BJ (cell line): ENCODE data around the gene PPM1B. TPM values are rescaled to one million over a fixed set of nuclear protein-coding genes. Genes with fewer than 3 reads are reported as not detected.

Experiments used
- CTCF ChIA-PET: fragments of 350-600 bp; formaldehyde crosslinking; extraction: SDS; loops from one replicate; lab custom pipeline; 2021; ENCODE audit warnings: antibody characterized with exemption, inconsistent platforms; lab: Yijun Ruan, JAX
- POLR2A ChIA-PET: fragments of 300-600 bp; sonication (Branson Sonifier 250); formaldehyde crosslinking; extraction: SDS; loops from one replicate; lab custom pipeline; 2021; ENCODE audit warnings: antibody characterized with exemption; lab: Charles Lee
- DNase-seq: peaks from one replicate; pipeline ENCODE4 v3.0.0-alpha.2; 2011; ENCODE audit warnings: low read depth
- H3K27me3 ChIP-seq: 2 replicates; pipeline ENCODE4 v1.6.0; 2011; ENCODE audit warnings: low read length; ENCODE audit not compliant: control insufficient read depth, insufficient read depth
- H3K36me3 ChIP-seq: 2 replicates; pipeline ENCODE4 v1.5.1; 2011; ENCODE audit warnings: low read length; ENCODE audit not compliant: control insufficient read depth, insufficient read depth
- H3K4me3 ChIP-seq: 2 replicates; pipeline ENCODE4 v1.5.1; 2011; ENCODE audit warnings: low read depth, mild to moderate bottlenecking, control low read depth, low read length
- polyA plus RNA-seq: library from polyadenylated mRNA; depleted of rRNA; stranded (reverse); fragments of >200 nt; gene quantifications from 2 replicates; pipeline ENCODE4 v1.2.3, GENCODE V29; 2011
- TF ChIP-seq, protein P1 (sequence below): IDR thresholded peaks from 2 replicates; pipeline ENCODE4 v1.5.1; 2011; ENCODE audit warnings: low read depth, mild to moderate bottlenecking, control low read depth, inconsistent platforms, low read length, moderate library complexity; ENCODE audit not compliant: insufficient read depth

Gene PPM1B
- polyA plus RNA-seq, 1 experiment, result 8.2 TPM

DNA sequence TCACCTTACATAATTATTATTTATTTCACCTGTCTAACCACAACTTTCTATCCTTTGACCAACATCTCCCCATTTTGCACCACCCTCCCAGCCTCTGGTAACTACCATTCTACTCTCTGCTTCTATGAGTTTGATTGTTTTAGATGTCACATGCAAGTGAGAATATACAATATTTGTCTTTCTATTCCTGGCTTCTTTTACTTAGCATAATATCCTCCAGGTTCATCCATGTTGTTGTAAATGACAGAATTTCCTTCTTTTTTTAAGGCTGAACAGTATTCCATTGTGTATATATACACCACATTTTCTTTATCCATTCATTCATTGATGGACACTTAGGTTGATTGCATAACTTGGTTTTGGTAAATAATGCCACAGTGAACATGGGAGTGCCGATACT lies 24.0 kb downstream of the PPM1B start:
- CTCF ChIA-PET, result interaction anchor here (1.5 kb wide), 1 partner anchor 9 kb away, joined by 4 read pairs; no protein-coding TSS in a partner anchor
- TF ChIP-seq, protein P1, sequence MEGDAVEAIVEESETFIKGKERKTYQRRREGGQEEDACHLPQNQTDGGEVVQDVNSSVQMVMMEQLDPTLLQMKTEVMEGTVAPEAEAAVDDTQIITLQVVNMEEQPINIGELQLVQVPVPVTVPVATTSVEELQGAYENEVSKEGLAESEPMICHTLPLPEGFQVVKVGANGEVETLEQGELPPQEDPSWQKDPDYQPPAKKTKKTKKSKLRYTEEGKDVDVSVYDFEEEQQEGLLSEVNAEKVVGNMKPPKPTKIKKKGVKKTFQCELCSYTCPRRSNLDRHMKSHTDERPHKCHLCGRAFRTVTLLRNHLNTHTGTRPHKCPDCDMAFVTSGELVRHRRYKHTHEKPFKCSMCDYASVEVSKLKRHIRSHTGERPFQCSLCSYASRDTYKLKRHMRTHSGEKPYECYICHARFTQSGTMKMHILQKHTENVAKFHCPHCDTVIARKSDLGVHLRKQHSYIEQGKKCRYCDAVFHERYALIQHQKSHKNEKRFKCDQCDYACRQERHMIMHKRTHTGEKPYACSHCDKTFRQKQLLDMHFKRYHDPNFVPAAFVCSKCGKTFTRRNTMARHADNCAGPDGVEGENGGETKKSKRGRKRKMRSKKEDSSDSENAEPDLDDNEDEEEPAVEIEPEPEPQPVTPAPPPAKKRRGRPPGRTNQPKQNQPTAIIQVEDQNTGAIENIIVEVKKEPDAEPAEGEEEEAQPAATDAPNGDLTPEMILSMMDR, result no peak
- no peak for DNase-seq
- POLR2A ChIA-PET, result no interaction called here
- Histone ChIP-seq H3K36me3 (no peaks in the 10 kb centered on the region), H3K27me3 (no peaks in the 10 kb centered on the region), H3K4me3 (no peak overlapping the region)

DNA sequence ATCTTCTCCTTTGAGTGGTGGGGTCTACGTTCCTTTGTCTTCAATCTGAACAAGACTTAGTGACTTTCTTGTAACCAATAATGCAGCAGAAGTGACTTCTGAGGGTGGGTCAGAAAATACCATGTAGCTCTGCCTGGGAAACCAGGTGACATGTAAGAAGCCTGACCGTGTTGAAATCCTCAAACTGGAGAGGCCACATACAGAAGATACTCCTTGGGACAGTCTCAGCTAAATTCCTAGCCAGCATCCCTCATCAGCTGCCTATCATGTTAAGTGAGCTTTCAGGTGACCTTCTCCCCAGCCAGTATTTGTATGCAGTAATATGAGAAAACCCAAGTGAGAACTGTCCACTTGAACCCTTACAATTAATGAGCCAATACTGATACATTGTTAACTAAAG lies 27.0 kb downstream of the PPM1B start:
- CTCF ChIA-PET, result interaction anchor here (0.7 kb wide), 1 partner anchor 109 kb away, joined by 4 read pairs; no protein-coding TSS in a partner anchor
- Histone ChIP-seq H3K4me3 (no peak overlapping the region), H3K36me3 (no peaks in the 10 kb centered on the region), H3K27me3 (no peaks in the 10 kb centered on the region)
- TF ChIP-seq, protein P1, result no peak
- no peak for DNase-seq
- POLR2A ChIA-PET, result no interaction called here

DNA sequence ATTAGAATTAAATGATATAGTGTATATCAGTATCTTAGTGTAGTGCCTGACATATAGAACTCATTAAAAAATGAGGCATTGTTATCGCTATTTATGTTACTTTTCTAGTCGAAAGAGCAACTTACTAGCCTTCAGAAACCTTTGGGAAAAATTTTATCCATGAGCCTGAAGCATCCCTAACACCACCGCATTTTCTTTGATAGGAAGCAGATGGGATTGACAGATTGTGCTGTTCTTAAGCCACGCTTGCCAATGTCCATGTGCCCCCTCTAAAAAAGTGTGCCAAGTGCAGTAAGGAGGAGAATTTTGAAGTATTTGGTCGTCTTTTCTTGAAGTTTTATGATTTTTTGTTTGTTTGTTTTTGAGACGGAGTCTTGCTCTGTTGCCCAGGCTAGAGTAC lies 29.1 kb downstream of the PPM1B start:
- ChIA-PET CTCF (no interaction called here), POLR2A (no interaction called here)
- no peaks in the 10 kb centered on the region for H3K27me3 ChIP-seq
- TF ChIP-seq, protein P1, result no peak
- H3K4me3 ChIP-seq, result no peak overlapping the region
- H3K36me3 ChIP-seq, result no peaks in the 10 kb centered on the region
- DNase-seq, result no peak

DNA sequence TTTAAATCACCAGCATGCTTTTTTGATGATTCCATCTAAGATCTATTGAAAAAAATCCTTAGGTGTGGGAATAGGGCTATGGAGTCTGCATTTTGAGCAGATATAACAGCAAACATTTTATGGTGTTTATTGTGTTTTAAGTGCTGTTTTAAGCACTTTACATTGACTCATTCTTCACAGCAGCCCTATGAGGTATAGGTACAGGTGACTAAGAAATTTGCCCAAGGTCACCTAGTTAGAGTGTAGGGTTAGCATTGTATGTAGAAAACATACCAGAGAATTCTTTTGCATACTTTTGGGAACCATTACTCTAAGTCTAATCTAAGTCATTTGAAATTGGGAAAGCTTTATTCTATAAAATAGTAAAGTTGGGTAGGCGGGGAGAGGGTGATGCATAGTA lies 31.3 kb downstream of the PPM1B start:
- CTCF ChIA-PET, result no interaction called here
- H3K36me3 ChIP-seq, result no peaks in the 10 kb centered on the region
- TF ChIP-seq, protein P1, result no peak
- no peak overlapping the region for H3K4me3 ChIP-seq
- POLR2A ChIA-PET, result interaction anchor here (0.6 kb wide), 2 partner anchors 27 to 57 kb away, joined by 3 to 18 read pairs; no protein-coding TSS in a partner anchor
- H3K27me3 ChIP-seq, result no peaks in the 10 kb centered on the region
- DNase-seq, result no peak

DNA sequence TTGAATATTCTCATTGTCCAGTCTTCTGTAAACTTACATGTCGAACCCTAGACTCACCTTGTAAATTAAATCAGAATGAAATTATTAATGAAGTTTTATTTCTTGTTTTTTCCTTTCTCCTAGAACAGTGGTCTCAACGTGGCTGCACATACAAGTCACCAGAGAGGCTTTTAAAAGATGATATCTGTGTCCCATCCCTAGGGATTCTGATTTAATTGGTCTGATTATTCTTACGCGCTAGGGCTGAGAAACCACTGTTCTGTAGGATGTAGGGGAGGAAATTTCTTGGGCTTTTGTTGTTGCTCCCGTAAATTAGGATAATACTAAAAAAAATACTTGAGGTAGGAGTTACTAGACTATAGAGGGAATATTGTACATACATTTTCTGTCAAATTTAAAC lies 32.1 kb downstream of the PPM1B start:
- no peak for DNase-seq
- H3K4me3 ChIP-seq, result no peak overlapping the region
- no peaks in the 10 kb centered on the region for H3K36me3 ChIP-seq
- ChIA-PET CTCF (no interaction called here), POLR2A (interaction anchor here (0.6 kb wide), 1 partner anchor 56 kb away, joined by 18 read pairs; no protein-coding TSS in a partner anchor)
- TF ChIP-seq, protein P1, result no peak
- no peaks in the 10 kb centered on the region for H3K27me3 ChIP-seq
